HUES64 (cell line): ENCODE results near the gene ATP2B3.
"Not testable (repeated sequence)": the region's sequence is repeated elsewhere in the genome, so short reads cannot be mapped to it uniquely, and the experiment has no call there.

Experiments
- H3K27ac ChIP-seq: 2 replicates; pipeline ENCODE4 v1.7.0; 2013; ENCODE audit warnings: low read depth, low read length, inconsistent platforms
- H3K27me3 ChIP-seq: 2 replicates; pipeline ENCODE4 v1.6.1; 2013; ENCODE audit warnings: mild to moderate bottlenecking, low read length; ENCODE audit not compliant: insufficient read depth
- H3K36me3 ChIP-seq: 2 replicates; pipeline ENCODE4 v1.6.1; 2013; ENCODE audit warnings: mild to moderate bottlenecking, low read length; ENCODE audit not compliant: insufficient read depth
- H3K4me1 ChIP-seq: 2 replicates; pipeline ENCODE4 v1.6.1; 2013; ENCODE audit warnings: mild to moderate bottlenecking, low read length, moderate library complexity; ENCODE audit not compliant: insufficient read depth
- H3K4me3 ChIP-seq: 2 replicates; pipeline ENCODE4 v1.5.1; 2013; ENCODE audit warnings: mild to moderate bottlenecking, low read length, moderate library complexity
- H3K9ac ChIP-seq: 2 replicates; pipeline ENCODE4 v1.6.1; 2013; ENCODE audit warnings: mild to moderate bottlenecking, low read depth, low read length
- H3K9me3 ChIP-seq: 2 replicates; pipeline ENCODE4 v1.6.1; 2013; ENCODE audit warnings: low read depth, low read length; ENCODE audit not compliant: insufficient read depth
- WGBS: fragments of 150-250, 120-280 bp; methylation state at CpG from one replicate; pipeline ENCODE4 v1.1.7; 2013; ENCODE audit warnings: missing lambda C conversion rate; 5-methylcytosine and 5-hydroxymethylcytosine counted together

The ATP2B3 gene

DNA sequence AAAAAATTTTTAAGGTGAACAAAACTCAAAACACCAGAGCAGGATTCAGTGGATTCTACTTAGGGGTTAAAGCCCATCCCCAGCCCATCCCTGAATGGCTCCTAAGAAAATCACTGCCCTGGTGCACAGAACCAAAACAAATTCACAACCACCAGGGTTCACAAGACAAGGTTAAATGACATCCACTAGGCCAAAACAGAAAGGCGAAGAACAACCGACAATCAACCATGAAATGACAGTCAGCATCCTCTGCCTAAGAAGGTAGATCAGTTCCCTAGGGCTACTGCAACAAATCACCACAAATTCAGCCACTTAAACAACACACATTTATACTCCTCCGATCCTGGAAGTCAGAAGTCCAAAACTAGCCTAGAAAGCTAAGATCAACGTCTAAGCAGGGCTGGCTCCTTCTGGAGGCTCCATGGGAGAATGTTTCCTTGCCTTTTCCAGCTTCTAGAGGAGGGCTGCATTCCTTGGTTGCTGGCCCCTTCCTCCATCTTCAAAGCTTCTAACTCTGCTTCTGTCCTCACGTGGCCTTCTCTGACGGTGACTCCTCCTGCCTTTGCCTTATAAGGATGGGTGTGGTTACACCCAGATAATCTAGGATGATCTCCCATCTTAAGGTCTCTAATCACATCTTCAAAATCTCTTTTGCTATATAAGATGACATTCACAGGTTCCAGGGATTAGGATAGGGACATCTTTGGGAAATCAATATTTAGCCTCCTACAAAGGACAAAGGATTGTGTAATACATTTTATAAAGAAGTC is 79.7 kb downstream of the ATP2B3 start:
- Histone ChIP-seq H3K27ac (no peak overlapping the region), H3K9me3 (no peaks in the 10 kb centered on the region), H3K9ac (no peak overlapping the region), H3K36me3 (0 out of 2 replicates have a peak, but pooled peaks cover 13% of the 10 kb centered on the region), H3K4me1 (no peaks in the 10 kb centered on the region), H3K4me3 (no peak overlapping the region), H3K27me3 (peaks cover 8% of the 10 kb centered on the region)
- 99% methylated on average over 4 of the region's 6 CpGs for WGBS

DNA sequence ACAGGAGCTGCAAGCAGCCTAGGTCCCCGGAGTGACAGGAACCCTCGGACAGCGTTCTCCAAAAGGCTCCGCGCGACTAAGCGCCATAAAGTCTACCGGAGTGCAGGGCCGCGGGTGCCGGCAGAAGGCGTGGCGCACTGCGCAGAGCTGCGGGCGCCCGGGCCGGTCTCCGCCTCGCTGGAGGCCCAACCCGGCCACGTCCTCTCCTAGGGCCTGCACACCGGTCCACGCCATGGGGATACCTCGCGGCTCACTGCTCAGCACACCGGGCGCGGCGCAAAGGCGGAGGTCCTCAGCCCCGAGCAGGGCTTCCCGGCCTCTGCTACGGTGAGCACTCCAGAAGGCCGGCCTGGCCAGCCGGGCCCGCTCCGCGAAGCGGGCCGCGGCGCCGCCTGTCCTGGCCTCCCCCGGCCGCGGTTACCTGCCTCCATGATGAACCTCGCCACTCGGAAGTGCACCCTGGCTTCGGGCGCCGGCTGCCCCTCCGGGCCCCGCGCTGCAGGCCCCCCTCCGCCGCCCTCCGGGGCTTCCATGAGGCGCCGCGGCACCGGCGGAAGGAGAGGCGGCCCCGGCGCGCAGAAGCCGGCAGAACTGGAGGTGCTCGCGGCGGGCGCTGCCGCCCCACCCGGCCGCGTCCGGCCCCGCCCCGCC is 81.2 kb downstream of the ATP2B3 start, which contains the start of gene CCNQ:
Gene CCNQ, minus strand, starts transcription at position 599 of the 651 bp plus-strand sequence. Its CDS starts 66 bp downstream, at position 533.
- whole genome bisulfite sequencing, result under 1% methylated on average over 72 of the region's 79 CpGs
- Histone ChIP-seq H3K4me3 (peak within 1 kb of the TSS; percentile 82), H3K9ac (peak within 1 kb of the TSS; percentile 80), H3K36me3 (0 out of 2 replicates have a peak, but pooled peaks cover 11% of the 10 kb centered on the region), H3K27me3 (peaks cover 8% of the 10 kb centered on the region), H3K27ac (no peak within 1 kb of the TSS), H3K9me3 (no peaks in the 10 kb centered on the region), H3K4me1 (no peaks in the 10 kb centered on the region)

DNA sequence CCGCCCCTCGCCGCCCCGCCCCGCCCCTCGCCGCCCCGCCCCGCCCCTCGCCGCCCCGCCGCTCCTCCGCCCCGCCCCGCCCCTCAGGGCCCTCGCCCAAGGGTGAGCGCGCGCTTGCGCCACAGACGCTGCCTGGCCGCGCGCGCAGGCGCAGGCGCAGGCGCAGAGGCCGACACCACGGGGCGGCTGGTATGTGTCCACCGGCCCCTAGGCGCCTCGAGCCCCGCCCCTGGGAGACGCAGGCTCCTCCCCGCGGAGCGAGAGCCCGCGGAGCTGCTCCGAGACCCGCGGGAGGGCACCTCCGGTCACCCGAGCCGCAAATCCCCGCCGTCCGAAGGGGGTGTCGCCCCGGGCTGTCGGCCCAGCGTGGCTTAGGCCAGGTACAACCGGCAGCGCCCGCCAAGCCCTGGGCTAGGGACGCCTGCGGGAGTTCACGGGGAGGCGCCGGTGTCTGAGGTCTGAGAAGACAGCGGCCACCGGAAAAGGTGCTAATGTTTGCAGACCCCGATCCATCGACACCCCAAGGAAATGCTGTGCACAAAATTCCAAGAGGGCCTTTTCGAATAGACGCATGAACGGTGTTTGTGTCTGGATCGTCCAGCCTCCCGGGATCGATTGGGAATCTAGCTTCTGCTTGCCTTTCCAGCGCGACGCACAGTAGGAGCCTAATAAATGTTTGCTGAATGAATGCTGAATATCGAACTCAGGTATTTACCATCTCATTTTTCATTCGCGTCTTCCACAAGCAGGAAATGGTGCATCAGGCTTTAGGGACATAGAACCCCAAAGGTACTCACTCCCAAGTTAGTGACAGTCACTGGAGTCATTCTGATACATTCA is 82.0 kb downstream of the ATP2B3 start:
- Histone ChIP-seq H3K9me3 (no peaks in the 10 kb centered on the region), H3K27ac (no peak overlapping the region), H3K36me3 (0 out of 2 replicates have a peak, but pooled peaks cover 5% of the 10 kb centered on the region), H3K9ac (peak overlapping the region; percentile 80), H3K27me3 (peaks cover 8% of the 10 kb centered on the region), H3K4me1 (no peaks in the 10 kb centered on the region), H3K4me3 (peak overlapping the region; percentile 82)
- WGBS, result under 1% methylated on average over 71 of the region's 79 CpGs

DNA sequence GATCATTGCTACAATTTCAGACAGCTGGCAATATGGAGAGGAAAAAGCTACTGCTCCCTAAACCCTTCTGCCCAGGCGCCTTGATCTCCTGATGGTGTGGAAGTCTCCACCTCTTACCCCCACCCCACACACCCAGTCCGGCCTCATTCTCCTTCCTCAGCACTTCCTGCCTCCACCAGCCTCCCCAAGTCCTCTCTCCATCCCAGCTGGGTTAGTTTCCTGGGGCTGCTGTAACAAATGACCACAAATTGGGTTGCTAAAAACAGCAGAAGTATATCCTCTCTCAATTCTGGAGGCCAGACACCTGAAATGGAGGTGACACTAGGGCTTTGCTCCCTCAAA is 82.6 kb downstream of the ATP2B3 start:
- Histone ChIP-seq H3K4me1 (no peaks in the 10 kb centered on the region), H3K4me3 (peak overlapping the region; percentile 82), H3K9me3 (no peaks in the 10 kb centered on the region), H3K9ac (no peak overlapping the region), H3K36me3 (no peaks in the 10 kb centered on the region), H3K27me3 (peaks cover 8% of the 10 kb centered on the region), H3K27ac (no peak overlapping the region)
- WGBS, result 16% methylated on average over 2 of the region's 2 CpGs

DNA sequence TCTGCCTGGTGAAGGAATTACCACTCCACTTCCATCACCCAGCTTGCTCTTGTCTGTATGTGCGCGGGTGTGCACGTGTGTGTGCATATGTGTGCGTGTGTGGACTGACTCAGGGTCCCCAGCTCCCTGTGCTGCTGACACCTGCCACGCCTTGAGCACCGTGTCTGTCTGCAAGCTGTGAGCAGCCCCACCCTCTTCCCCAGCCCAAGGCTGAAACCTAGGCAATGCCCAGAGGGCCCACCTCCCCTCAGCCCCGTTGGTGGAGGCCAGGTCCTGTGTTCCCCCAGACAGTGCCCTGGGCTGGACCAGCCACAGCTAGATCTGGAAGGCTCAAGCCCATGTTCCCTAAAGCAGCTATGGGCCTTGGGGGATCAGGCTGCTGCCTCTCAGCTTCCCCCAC is 83.5 kb downstream of the ATP2B3 start:
- Histone ChIP-seq H3K9ac (no peak overlapping the region), H3K9me3 (no peaks in the 10 kb centered on the region), H3K36me3 (no peaks in the 10 kb centered on the region), H3K27me3 (peaks cover 8% of the 10 kb centered on the region), H3K4me3 (no peak overlapping the region), H3K27ac (no peak overlapping the region), H3K4me1 (no peaks in the 10 kb centered on the region)
- 89% methylated on average over 5 of the region's 7 CpGs for WGBS

DNA sequence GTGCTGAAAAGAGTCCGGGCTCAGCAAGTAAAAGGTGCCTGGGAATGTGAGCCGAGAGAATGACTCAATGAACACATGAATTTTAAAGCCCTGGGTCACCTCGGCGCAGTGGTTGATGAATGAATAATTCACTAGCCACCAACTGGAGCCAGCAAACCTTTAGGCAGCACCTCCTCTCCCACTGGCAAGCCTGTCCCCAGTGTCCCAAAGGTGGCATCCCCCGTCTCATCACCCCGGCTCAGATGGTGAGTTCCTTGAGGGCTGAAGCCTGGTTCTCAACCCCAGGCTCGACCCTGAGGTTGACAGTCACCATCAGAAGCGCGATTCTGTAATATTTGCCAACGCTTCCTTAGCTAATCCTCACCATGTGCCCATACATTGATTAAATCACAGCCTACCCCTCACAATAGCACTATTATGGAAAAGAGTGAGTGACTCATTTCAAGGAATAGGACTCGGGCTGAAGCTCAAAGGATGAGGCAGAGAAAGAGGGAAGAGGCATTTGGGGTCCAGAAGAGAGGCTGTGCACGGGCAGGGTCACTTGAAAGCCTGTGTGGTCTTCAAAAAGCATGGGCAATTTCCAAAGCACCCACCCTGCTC is 84.2 kb downstream of the ATP2B3 start:
- no peak overlapping the region for H3K27ac ChIP-seq
- no peak overlapping the region for H3K4me3 ChIP-seq
- WGBS, result 90% methylated on average over 11 of the region's 12 CpGs
- no peaks in the 10 kb centered on the region for H3K4me1 ChIP-seq
- no peaks in the 10 kb centered on the region for H3K9me3 ChIP-seq
- no peaks in the 10 kb centered on the region for H3K36me3 ChIP-seq
- peaks cover 10% of the 10 kb centered on the region for H3K27me3 ChIP-seq
- no peak overlapping the region for H3K9ac ChIP-seq

DNA sequence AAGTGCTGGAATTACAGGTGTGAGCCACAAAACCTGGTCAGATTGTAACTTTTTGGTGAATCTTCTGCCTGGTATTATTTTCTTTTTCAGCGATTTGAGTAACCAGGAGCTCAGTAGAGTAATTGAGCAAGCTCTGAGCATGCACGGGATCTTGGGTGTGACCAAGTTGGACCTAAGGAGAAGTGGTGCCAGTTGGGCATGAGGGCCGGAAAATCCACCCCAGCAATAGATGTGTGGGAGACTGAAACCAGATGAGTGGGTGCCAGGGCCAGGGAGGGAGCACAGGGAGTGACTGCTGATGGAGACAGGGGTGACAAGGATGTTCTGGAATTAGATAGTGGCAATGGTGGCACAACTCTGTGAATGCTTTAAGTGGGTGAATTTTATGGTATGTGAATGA is 85.2 kb downstream of the ATP2B3 start:
- H3K27ac ChIP-seq, result no peak overlapping the region
- 94% methylated on average over 3 of the region's 3 CpGs for WGBS
- no peaks in the 10 kb centered on the region for H3K4me1 ChIP-seq
- H3K4me3 ChIP-seq, result no peak overlapping the region
- no peaks in the 10 kb centered on the region for H3K9me3 ChIP-seq
- peaks cover 15% of the 10 kb centered on the region for H3K27me3 ChIP-seq
- H3K9ac ChIP-seq, result no peak overlapping the region
- no peaks in the 10 kb centered on the region for H3K36me3 ChIP-seq

DNA sequence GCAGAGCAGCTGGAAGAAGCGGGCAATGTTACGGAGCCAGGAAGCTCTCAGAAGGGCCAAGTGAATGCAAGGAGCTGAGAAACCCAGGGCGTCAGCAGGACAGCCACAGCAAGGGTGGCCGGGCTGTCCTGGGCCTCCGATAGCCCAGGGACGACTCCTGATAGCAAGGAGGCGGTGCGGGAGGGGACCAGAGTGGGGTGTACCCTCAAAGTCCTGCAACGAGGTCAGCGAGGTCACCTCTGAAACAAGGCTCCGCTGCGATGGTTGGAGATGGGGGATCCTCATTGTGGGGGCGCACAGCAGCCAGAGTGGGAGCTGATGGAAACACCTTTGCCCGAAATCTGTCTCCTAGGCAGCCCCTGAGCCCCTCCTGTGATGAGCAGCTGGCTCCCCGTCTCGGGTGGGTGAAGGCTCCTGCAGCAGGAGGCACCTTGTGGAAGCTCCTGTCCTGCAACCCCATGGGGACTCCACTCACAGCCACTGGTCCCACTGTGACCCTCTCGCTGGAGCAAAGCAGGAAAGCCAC is 85.8 kb downstream of the ATP2B3 start:
- Histone ChIP-seq H3K27ac (no peak overlapping the region), H3K9me3 (no peaks in the 10 kb centered on the region), H3K4me1 (no peaks in the 10 kb centered on the region), H3K27me3 (peaks cover 9% of the 10 kb centered on the region), H3K36me3 (no peaks in the 10 kb centered on the region), H3K4me3 (no peak overlapping the region), H3K9ac (no peak overlapping the region)
- WGBS, result 93% methylated on average over 17 of the region's 17 CpGs

DNA sequence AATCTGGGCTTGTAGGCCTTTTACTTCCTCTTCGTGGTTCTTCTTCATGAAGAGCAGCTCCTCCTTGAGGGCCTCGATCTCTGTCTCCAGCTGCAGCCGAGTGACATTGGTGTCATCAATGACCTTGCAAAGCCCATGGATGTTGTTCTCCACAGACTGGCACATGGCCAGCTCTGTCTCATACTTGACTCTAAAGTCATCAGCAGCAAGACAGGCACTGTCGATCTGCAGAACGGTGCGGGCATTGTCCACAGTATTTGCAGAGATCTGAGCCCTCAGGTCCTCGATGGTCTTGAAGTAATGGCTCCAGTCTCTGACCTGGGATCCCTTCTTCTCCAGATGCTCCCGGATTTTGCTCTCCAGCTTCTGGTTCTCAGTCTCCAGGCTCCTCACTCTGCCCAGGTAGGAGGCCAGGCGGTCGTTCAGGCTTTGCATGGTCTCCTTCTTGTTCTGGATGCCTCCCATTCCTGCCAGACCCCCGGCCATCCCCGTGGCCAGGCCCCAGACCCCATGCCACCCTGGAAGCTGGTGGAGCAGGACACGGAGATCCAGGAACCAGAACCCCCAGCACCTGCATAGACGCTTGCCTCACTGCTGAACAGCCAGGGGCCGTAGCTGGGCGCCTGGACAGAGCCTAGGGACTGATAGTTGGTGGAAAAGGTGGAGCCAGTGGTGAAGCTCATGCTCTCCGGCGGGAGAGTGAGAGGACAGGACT is 87.4 kb downstream of the ATP2B3 start:
- not testable (repeated sequence) for H3K4me1 ChIP-seq, H3K9ac ChIP-seq, H3K9me3 ChIP-seq, H3K27ac ChIP-seq, H3K4me3 ChIP-seq, H3K36me3 ChIP-seq
- peaks cover 19% of the 10 kb centered on the region for H3K27me3 ChIP-seq
- 86% methylated on average over 18 of the region's 18 CpGs for WGBS

DNA sequence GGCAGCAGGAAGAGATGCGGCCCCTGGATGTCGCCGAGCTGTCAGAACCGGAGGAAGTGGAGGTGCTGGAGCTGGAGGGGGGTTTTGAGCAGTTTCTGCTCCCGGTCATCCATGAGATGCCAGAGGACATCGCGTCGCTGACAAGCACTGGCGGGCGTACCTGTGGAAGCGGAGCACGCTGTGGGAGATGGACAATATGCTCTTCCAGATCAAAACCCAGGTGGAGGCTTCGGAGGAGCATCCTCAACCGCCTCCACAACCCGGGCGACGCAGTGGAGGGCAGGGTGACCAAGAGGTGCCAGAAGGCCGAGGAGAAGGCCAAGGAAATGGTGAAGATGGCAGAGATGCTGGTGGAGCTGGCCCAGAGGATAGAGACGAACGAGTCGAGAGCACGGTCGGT is 89.1 kb downstream of the ATP2B3 start:
- H3K9me3 ChIP-seq, result no peaks in the 10 kb centered on the region
- no peaks in the 10 kb centered on the region for H3K36me3 ChIP-seq
- H3K4me3 ChIP-seq, result no peak overlapping the region
- peaks cover 29% of the 10 kb centered on the region for H3K27me3 ChIP-seq
- WGBS, result 84% methylated on average over 23 of the region's 23 CpGs
- no peak overlapping the region for H3K9ac ChIP-seq
- H3K27ac ChIP-seq, result no peak overlapping the region
- no peaks in the 10 kb centered on the region for H3K4me1 ChIP-seq
